Fibroblast of lung (primary cell): ENCODE results near the gene PELI3. TPM values are rescaled to one million over a fixed set of nuclear protein-coding genes. Genes with fewer than 3 reads are reported as not detected.
A peak's percentile ranks its signal among the peaks of the same experiment; 100 is the strongest.
"Not testable (repeated sequence)": the region's sequence is repeated elsewhere in the genome, so short reads cannot be mapped to it uniquely, and the experiment has no call there.

Experiments
- DNase-seq, 2 donors: peaks; one replicate each; pipeline versions ENCODE4 v3.0.0 to v3.0.0-alpha.2; 2010; ENCODE audit warnings: low read depth in 2 of 2
- H2AFZ ChIP-seq: 2 replicates; pipeline ENCODE4 v1.5.1; 2012; ENCODE audit warnings: low read length, control low read depth, inconsistent platforms
- H3K27ac ChIP-seq: 2 replicates; pipeline ENCODE4 v1.5.1; 2011; ENCODE audit warnings: low read length, control low read depth; ENCODE audit not compliant: insufficient read depth
- H3K27me3 ChIP-seq: 2 replicates; pipeline ENCODE4 v1.5.1; 2011; ENCODE audit warnings: mild to moderate bottlenecking, low read length; ENCODE audit not compliant: control insufficient read depth, insufficient read depth
- H3K36me3 ChIP-seq: 2 replicates; pipeline ENCODE4 v1.5.1; 2011; ENCODE audit warnings: low read length; ENCODE audit not compliant: control insufficient read depth, insufficient read depth
- H3K4me1 ChIP-seq: 2 replicates; pipeline ENCODE4 v1.5.1; 2011; ENCODE audit warnings: low read length; ENCODE audit not compliant: control insufficient read depth, insufficient read depth; ENCODE audit errors: extremely low read depth
- H3K4me2 ChIP-seq: 2 replicates; pipeline ENCODE4 v1.5.1; 2011; ENCODE audit warnings: low read length, control low read depth; ENCODE audit not compliant: insufficient read depth; ENCODE audit errors: extremely low read depth
- H3K4me3 ChIP-seq, 4 experiments: fragments of 200-600 bp in 1 of 4; sonication (generic) in 1 of 4; replicated peaks in 1 of 4; 2 replicates each; pipeline ENCODE4 v1.5.1; 2011 to 2016; ENCODE audit warnings: low read length in 4 of 4, low read depth in 3 of 4, mild to moderate bottlenecking in 3 of 4, control low read depth in 2 of 4, inconsistent platforms in 1 of 4, mixed read lengths in 1 of 4; ENCODE audit not compliant: insufficient read depth in 1 of 4; ENCODE audit errors: control extremely low read depth in 1 of 4
- H3K79me2 ChIP-seq: 2 replicates; pipeline ENCODE4 v1.5.1; 2012; ENCODE audit warnings: mild to moderate bottlenecking, low read length, inconsistent platforms; ENCODE audit not compliant: control insufficient read depth, insufficient read depth
- H3K9ac ChIP-seq: 2 replicates; pipeline ENCODE4 v1.5.1; 2011; ENCODE audit warnings: mild to moderate bottlenecking, low read length, control low read depth; ENCODE audit not compliant: insufficient read depth
- H3K9me3 ChIP-seq: 2 replicates; pipeline ENCODE4 v1.5.1; 2012; ENCODE audit warnings: low read depth, low read length; ENCODE audit not compliant: control insufficient read depth, insufficient read depth
- H4K20me1 ChIP-seq: 2 replicates; pipeline ENCODE4 v1.5.1; 2011; ENCODE audit warnings: low read length; ENCODE audit not compliant: control insufficient read depth, insufficient read depth; ENCODE audit errors: extremely low read depth
- CTCF ChIP-seq, 2 donors: IDR thresholded peaks in 1 of 2; conservative IDR thresholded peaks in 1 of 2; 1 replicate in 1 of 2; 2 replicates in 1 of 2; pipeline ENCODE4 v1.5.1; 2011 to 2012; ENCODE audit warnings: low read length in 2 of 2, control low read depth in 1 of 2, inconsistent platforms in 1 of 2, low read depth in 1 of 2, mild to moderate bottlenecking in 1 of 2
- EZH2 ChIP-seq: IDR thresholded peaks from 2 replicates; pipeline ENCODE4 v1.5.1; 2012; ENCODE audit warnings: low read length, control low read depth, mild to moderate bottlenecking; ENCODE audit errors: missing control alignments
- polyA plus RNA-seq, 2 donors: library from polyadenylated mRNA; depleted of rRNA in 1 of 2; stranded (reverse) in 1 of 2; unstranded in 1 of 2; fragments of >200 nt; gene quantifications; 2 replicates each; pipeline ENCODE4 v1.2.1, GENCODE V29; 2011 to 2012; ENCODE audit warnings: missing spikeins in 1 of 2
- total RNA-seq: library from RNA; depleted of rRNA; stranded (reverse); fragments of >200 nt; gene quantifications from 2 replicates; pipeline ENCODE4 v1.2.1, GENCODE V29; 2014

The PELI3 gene
- total and polyA plus RNA-seq, 2 donors (not counting 1 experiment from before 2014, with no cell fraction given): 5.0 to 20.3 TPM

GRCh38 chr11:66432597-66432996 lies 34.1 kb upstream of the PELI3 start:
- no peak overlapping the region for H3K4me2 ChIP-seq
- no peaks in the 10 kb centered on the region for H4K20me1 ChIP-seq
- H3K36me3 ChIP-seq: peaks cover 16% of the 10 kb centered on the region
- no peak overlapping the region for H2AFZ ChIP-seq
- no peak for DNase-seq
- no peak overlapping the region for H3K9ac ChIP-seq
- H3K4me3 ChIP-seq: no peak overlapping the region
- no peak overlapping the region for H3K27ac ChIP-seq
- no peaks in the 10 kb centered on the region for H3K27me3 ChIP-seq
- no peaks in the 10 kb centered on the region for H3K4me1 ChIP-seq
- no peaks in the 10 kb centered on the region for H3K79me2 ChIP-seq
- H3K9me3 ChIP-seq: no peaks in the 10 kb centered on the region
- TF ChIP-seq EZH2: no peak
- TF ChIP-seq CTCF (conservative IDR thresholded peaks at IDR 0.05 in 1 of 2, IDR thresholded peaks at IDR 0.05 in 1 of 2; ENCODE audit: low read depth in 1 of 2, low read length in 2 of 2): no peak

DNA sequence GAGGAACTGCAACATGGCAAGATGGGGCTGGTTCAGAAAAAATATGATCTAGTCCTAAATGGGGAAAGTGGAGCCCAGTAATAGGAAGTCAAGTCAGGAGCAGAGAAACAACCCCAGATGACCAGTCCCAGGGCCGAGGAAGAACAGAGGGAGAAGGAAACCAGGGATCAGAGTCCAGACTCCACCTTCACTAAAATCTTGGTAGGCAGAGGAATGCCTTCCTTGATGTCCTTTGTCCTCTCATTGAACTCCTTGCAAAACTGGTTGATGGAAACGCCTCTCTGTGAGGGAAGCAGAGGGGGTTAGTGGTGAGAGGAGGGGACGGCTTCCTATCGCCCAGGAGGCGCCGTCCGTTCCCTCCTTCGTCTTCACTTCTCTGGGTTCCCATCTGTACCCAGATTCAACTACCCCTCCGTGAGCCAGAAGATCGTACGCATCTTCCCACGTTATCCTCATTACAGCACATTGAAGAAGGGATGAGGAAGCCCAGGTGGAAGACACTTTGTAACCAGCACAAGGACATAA lies 28.7 kb upstream of the PELI3 start:
- H3K79me2 ChIP-seq: peaks cover 4% of the 10 kb centered on the region
- H3K4me3 ChIP-seq: peak overlapping the region; percentile 76 to 95 (median 87)
- H3K4me1 ChIP-seq: peaks cover 6% of the 10 kb centered on the region
- peak in 1 of 2 donors; percentile 7 for DNase-seq
- H4K20me1 ChIP-seq: no peaks in the 10 kb centered on the region
- H3K27ac ChIP-seq: peak overlapping the region; percentile 75
- no peaks in the 10 kb centered on the region for H3K27me3 ChIP-seq
- TF ChIP-seq EZH2 (no peak), CTCF (conservative IDR thresholded peaks at IDR 0.05 in 1 of 2, IDR thresholded peaks at IDR 0.05 in 1 of 2; ENCODE audit: low read depth in 1 of 2, low read length in 2 of 2) (no peak)
- peaks cover 16% of the 10 kb centered on the region for H3K36me3 ChIP-seq
- peak overlapping the region; percentile 95 for H2AFZ ChIP-seq
- H3K9me3 ChIP-seq: no peaks in the 10 kb centered on the region
- H3K9ac ChIP-seq: peak overlapping the region; percentile 85
- peak overlapping the region; percentile 86 for H3K4me2 ChIP-seq

- peak within 1 kb of the TSS; percentile 85 for H3K9ac ChIP-seq
- no peaks in the 10 kb centered on the region for H4K20me1 ChIP-seq
- H3K4me2 ChIP-seq: peak within 1 kb of the TSS; percentile 86
- H2AFZ ChIP-seq: peak within 1 kb of the TSS; percentile 95
- no peaks in the 10 kb centered on the region for H3K9me3 ChIP-seq
- peaks cover 4% of the 10 kb centered on the region for H3K79me2 ChIP-seq
- peaks cover 16% of the 10 kb centered on the region for H3K36me3 ChIP-seq
- TF ChIP-seq EZH2 (no peak), CTCF (conservative IDR thresholded peaks at IDR 0.05 in 1 of 2, IDR thresholded peaks at IDR 0.05 in 1 of 2; ENCODE audit: low read depth in 1 of 2, low read length in 2 of 2) (peak; percentile 63 to 76)
- peaks cover 6% of the 10 kb centered on the region for H3K4me1 ChIP-seq
- peak within 1 kb of the TSS; percentile 76 to 95 (median 87) for H3K4me3 ChIP-seq
- peak; percentile 90 to 94 for DNase-seq
- no peaks in the 10 kb centered on the region for H3K27me3 ChIP-seq
- H3K27ac ChIP-seq: peak within 1 kb of the TSS; percentile 75
These were observed 27.9 kb upstream of the PELI3 start, which contains the start of gene MRPL11 for GRCh38 chr11:66438504-66439466. MRPL11 (minus strand) TSS chr11:66438848; CDS start chr11:66438754, 94 bp downstream.

GRCh38 chr11:66440101-66440939 lies 26.4 kb upstream of the PELI3 start:
- not testable (repeated sequence) for H3K4me1 ChIP-seq, H2AFZ ChIP-seq, H3K9me3 ChIP-seq, H3K4me3 ChIP-seq, H3K79me2 ChIP-seq, H3K9ac ChIP-seq, H3K4me2 ChIP-seq, H3K27me3 ChIP-seq, H4K20me1 ChIP-seq, H3K27ac ChIP-seq, DNase-seq
- peaks cover 14% of the 10 kb centered on the region for H3K36me3 ChIP-seq
